DMS114 treated with DMSO at 0.1 percent for 48 hours (cell line): Measurements from ENCODE around the gene APBA1.

Experiments
- DNase-seq: peaks from one replicate; lab custom pipeline; 2025; ENCODE audit not compliant: unreplicated experiment; lab: John Stamatoyannopoulos, UW

APBA1 gene

DNA sequence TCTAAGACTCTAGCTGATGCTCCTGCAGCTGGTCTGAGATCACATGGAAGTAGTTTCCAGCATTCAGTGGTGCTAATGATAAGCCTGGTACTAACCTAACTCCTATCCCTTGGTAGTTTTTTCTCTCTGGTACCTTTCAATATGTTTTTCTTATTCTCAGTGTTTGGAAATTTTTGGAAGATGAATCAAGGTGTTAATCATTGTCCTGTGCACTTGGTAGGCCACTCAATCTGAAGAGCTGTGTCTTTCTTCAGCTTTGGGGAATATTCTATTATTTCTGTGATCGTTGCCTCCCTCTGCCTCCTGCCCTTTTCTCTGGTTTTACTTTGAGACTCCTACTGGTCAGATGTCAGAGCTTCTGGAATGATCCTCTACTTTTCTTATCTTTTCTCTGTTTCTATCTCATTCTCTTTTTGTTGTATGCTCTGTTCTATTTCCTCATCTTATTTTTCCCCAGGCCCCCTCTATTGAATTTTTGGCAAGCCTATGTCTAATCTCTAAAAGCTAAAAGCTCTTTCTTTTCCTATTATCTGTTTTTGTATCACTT is 136.8 kb downstream of the APBA1 start:
- DNase-seq = no peak

DNA sequence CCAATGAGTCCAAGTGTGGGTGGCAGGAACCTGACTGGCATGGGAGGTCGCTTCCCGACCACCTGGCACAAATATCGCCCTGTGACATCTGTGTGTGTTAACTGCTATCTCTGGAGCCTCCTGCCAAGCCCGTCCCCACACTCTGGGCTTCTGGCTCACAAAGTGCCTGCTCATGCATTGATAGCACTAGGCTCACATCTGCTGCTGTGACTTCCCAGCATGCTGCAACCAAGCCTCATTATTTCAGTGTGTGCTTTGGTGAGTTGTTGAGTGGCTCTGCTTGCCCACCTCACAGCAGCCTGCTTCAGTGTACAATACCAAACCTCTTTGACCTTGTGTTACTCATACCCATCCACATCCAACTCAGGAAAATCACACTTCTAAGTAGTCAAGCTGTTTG is 139.8 kb downstream of the APBA1 start:
- DNase-seq = no peak

GRCh38 chr9:69527454-69527853 is 144.7 kb downstream of the APBA1 start:
- DNase-seq = no peak

DNA sequence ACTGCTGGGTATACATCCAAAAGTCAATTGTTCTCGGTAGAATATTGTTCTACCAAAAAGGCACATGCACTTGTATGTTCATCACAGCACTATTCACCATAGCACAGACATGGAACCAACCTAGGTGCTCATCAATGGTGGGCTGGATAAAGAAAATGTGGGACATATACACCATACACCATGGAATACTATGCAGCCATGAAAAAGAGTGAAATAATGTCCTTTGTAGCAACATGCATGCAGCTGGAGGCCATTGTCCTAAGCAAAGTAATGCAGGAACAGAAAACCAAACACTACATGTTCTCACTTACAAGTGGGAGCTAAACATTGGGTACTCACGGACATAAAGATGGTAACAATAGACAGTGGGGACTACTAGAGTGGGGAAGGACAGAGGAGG is 145.5 kb downstream of the APBA1 start:
- DNase-seq = no peak

DNA sequence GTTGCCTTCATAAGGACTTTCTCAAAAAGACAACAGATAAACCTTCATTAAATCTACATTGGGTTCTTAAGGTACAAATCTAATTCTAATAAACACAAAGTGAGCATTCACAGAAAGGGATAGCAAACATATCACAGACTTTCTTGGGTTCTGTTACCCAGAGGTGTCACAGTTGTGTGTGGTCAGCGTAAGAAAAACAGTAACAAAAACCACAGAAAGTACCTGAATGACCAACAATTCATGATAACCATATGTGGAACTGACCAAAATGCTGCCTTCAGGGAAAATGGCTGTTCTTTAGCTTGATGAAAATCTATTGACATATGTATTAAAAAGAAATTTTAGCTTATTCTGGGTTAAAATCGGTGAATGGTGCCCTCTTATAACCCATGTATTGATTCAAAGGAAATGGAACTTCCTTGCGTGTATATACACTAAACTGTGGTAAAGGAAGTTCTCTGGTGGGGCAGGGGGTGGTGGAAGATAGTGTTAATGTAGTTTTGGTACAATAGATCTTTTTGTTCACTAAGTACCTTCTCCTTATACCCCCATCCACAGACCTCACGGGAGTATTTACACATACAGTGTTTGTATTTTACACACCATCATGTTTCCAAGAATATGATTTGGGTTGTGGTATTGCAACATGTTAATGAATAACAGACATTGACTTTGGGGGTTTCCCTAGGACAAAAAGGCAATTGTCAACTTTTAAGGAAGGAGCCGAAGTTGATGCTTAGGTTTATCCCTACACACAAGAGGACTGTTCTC is 152.5 kb downstream of the APBA1 start:
- DNase-seq = no peak

DNA sequence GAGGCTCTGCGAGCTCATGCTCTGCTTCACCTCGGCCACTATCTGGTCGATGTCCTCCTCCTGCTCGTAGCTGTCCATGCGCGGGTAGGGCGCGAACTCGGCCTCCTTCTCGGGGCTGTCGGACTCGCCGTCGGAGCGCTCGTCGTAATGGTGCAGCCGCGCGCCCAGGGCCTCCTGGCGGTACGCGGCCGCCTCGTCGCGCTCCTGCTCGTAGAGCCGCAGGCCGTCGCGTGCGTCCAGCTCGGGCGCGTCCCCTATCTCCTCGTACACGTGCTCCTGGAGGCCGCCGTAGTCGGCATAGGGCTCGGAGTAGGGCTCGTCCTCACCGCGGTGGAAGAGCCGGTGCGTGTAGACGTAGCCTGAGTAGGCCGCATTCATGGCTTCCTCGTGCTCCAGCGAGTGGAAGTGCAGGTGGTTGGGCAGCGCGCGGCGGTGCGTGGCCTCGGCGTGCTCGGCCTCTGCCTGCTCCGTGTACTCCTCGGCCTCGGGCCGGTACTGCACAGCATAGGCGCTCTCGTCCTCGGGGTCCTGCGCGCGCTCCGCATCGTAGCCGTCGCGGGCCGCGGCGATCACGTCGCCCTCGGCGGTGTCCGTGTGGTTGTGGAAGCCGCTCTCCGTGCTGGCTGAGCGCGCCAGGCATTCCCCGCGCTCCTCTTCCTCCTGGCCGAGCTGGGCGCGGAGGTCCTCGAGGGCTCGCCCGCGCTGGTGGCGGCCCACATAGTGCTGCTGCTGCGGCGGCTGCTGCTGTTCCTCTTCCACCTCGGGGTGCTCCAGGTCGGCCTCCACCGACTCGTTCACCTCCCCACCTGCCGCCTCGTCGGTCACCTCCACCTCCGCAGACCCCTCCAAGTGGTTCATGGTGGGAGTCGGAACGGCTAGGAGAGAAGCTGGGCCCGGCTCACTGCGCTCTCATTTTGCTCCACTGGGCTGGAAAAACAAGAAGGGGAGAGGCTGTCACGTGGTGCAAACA is 155.5 kb downstream of the APBA1 start:
- no peak for DNase-seq

- DNase-seq = no peak
These were observed 156.4 kb downstream of the APBA1 start for GRCh38 chr9:69515810-69516209.

DNA sequence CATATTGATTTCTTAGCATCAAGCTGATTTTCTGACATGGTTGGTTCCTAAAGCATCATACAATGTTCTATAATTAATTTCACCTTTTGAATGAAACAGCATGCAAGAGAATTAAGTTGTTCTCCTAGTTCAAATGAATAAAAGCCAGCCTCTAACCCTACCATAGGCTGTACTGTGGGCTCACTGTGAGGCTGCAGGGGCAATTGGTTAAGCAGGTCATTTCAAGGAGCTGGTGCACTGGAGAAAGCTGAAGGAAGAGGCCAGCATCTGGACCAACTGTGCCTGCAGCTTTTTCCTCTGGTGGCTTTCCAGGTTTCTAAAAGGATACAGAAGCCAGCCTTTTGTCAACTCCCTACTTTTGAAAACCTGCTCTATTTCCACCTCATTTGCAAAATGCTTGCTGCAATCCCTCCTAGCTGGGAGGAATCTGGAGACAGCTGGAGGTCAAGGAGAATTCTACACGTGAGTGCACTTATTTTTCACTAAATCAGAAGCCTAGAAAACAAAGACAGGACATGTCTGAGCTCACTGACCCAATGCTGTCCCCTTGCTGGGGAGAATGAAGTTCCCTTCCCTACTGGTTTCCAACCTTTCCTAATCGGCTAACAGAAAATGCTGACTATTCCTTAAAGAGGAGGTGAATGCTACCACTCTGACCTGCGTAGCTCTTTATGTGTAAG is 158.9 kb downstream of the APBA1 start:
- no peak for DNase-seq

DNA sequence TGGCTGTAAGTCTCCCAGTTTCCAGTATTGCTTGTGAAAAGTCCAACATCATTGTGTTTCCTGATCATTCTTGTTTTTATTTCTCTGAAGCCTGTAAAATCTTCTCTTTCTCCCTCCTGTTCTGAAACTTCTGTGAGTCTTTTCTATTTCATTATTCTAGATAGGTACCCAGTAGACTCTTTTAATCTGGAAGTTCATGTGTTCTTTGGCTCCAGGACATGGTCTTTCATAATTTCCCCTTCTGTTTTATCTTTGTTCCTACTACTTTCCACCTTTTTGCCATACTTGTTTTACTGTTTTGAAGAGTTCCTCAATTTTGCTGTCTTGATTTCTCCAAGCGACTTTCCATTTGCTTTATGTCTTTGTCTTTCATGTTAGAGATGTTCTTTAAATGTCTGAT is 168.1 kb downstream of the APBA1 start:
- no peak for DNase-seq

DNA sequence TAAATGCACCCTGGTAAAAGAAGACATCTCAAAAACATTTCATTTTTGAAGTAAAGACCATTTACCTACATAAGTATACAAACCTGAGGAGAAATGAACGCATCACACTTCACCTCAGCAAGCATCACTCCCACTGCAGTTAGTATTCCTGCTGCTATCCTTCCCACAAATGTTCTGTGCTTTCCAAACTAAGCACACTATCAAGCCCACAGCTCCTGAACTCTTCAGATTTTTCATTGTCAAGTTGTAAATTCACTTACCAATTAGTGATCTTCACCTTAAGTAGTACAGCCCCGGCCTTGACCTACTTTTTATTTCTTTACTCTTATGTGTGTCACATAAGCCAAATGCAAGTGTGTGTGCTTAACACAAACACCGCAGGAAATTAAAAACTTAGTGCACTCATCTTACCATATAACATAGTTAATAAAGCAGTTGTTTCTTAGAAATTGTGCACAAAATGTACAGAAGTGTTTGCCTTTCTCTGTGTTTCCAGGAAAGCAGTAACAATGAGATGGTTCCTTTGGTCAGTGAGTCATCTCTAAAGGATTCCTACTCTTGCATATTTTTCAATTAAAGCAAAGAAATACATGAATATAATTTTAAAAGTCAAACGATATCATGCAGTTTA is 169.4 kb downstream of the APBA1 start:
- DNase-seq = no peak

GRCh38 chr9:69500896-69501295 is 171.3 kb downstream of the APBA1 start:
- no peak for DNase-seq

DNA sequence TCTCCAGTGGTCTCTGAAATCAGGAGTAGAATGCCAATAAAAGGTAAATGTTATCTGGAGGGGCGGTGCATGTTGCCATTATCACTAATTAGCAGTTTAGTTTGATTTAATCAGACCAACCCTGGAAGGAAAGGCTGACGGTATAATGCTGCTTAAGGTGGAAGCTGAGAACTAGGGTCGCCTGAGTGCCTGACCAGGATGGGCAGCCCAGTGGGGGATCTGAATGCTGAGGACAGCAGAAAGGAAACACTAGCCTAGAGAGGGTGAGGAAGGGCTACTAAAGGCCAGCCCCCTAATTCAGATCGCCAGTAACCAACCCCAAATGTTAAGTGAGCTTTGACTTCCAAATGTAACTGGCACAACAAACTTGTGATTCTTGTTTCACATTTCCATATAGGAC is 172.2 kb downstream of the APBA1 start:
- no peak for DNase-seq

DNA sequence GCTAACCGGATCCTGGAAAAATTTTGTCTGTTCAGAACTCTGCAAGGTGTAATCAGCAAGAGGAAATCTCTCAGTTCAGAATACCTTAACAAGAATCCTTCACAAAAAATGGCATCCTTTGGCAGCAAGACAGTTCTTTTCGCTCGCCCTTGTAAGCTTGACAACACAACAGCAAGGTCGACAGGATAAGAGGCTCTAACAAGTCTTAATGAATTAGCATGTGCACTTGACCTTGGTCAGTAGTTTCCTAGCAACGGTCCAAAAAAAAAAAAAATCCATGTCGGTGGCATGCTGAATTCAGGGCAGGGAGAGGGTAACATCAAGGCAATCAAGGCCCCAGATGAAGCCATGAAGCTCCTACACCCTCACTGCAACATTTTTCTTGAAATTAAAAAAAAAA is 172.8 kb downstream of the APBA1 start:
- no peak for DNase-seq

- DNase-seq = no peak
These were observed 173.7 kb downstream of the APBA1 start for GRCh38 chr9:69498470-69498869.

GRCh38 chr9:69497816-69498215 is 174.4 kb downstream of the APBA1 start:
- DNase-seq = no peak

DNA sequence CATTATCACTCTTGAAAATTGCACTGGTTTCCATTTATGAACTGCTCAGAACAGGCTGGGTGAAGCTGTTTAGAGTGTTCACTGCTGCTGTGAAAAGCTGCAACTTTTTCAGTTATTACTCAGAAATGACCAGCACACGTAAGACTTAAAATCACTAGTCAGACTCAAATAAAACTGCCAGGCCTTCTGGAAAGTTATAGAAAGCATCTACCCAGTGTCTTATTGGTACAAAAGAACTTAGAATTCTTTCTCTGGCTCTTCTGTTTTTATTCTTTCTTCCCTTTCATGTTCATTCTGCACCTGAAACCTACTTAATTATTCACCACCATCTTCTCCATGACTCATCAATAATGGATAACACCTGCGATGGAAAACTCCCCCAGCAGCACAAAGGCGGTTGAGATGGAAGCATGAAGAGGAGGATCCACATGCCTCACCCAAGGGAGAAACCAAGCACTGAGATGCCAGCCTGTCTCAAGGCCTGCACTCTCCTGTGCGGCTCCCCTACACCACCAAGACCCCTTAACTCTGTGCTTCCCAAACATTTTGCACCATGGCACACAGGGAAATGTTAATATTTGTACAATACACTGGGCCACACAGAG is 175.2 kb downstream of the APBA1 start:
- no peak for DNase-seq

DNA sequence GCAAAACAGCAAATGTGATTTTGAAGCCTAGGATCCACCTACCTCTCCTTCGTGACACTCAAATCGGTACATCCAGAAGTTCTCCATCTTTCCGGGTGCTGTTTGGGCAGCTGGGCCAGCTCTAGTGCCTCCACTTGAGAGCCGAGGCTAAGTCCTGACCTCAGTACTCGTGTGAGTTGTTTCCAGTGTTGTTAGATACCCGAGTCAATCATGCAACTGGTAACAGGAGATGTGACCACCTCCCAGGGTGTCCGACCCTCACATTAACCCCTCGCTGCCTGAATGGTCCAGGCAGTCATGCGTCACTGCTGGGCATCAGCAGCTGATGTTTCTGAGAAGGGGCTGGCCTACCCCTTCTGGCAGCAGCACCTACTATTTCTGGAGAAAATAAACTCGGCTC is 176.9 kb downstream of the APBA1 start:
- no peak for DNase-seq

DNA sequence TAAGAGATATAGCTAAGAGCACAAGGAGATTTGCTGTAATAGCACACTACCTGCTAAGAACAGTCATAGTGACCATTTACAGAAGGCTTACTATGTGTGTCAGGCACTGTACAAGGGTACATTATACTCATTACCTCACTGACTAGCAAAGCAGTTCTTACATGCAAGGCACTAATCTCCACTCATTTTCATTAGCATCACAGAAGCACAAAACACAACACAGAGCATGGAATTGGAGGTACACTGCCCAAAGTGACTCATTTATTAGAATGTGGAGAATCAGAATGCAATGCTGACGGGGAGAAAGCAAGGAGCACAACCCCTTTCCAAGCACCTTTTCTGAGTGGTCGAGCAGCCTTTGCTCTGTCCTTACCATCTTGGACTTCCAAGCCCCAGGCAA is 177.4 kb downstream of the APBA1 start:
- no peak for DNase-seq

- no peak for DNase-seq
These were observed 178.0 kb downstream of the APBA1 start for GRCh38 chr9:69494208-69494607.

DNA sequence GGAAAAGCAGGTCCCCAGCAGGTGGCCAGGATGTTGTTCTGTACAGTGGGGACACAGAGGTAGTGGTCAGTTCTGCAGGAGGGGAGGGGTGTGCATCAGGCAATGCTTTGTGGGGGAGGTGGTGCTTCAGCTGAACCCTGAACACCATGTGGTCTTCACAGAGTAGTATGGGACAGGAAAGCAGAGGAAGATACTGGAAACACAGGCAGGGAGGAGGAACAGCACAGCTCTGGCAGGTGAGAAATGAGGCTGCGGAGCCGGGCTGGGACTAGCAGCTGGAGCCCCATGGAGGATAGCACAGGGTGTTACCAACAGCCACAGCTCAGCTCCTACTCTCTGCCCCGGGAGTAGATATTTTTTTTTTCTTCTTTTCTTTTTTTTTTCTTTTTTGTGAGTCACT is 185.7 kb downstream of the APBA1 start:
- no peak for DNase-seq
